GM23248 (cell line): Measurements from ENCODE around the gene CPNE4.

Source experiments
- EZH2 ChIP-seq: fragments of 200-600 bp; sonication (generic); IDR thresholded peaks from 2 replicates; pipeline ENCODE4 v1.6.1; 2018; ENCODE audit warnings: antibody characterized with exemption, mild to moderate bottlenecking; ENCODE audit not compliant: insufficient read depth, poor library complexity, severe bottlenecking
- EZH2phosphoT487 ChIP-seq: fragments of 200-600 bp; sonication (generic); IDR thresholded peaks from 2 replicates; pipeline ENCODE4 v1.6.1; 2018; ENCODE audit warnings: antibody characterized with exemption, moderate library complexity, mild to moderate bottlenecking, low read depth; ENCODE audit not compliant: insufficient read depth

DNA sequence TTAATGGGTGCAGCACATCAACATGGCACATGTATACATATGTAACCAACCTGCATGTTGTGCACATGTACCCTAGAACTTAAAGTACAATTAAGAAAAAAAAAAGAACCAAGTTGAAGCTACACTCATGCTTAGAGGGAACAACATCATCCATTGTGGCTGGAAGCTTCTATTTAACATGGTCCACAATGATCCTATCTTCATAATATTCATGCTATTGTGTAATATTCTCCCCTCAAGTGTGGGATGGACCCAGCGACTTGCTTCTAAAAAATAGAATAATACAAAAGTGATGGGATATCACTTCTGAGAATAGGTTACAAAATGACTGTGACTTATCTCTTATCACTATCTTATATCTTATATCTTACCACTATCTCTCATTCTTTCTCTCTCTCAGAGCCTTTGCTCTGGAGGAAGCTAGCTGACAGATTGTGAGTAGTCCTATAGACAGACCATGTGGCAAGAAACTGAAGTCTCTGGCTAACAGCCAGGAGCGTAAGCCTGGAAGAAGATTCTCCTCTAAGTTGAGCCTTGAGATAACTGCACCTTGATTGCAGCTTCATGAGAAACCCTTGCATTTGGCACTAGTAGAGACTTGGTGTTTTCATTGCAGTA is 333.6 kb downstream of the CPNE4 start:
- no peak for TF ChIP-seq EZH2
- TF ChIP-seq EZH2phosphoT487, result no peak
